ENCODE data around the gene SLC33A1.
"Not testable (repeated sequence)": the region's sequence is repeated elsewhere in the genome, so short reads cannot be mapped to it uniquely, and the experiment has no call there.

The SLC33A1 gene

GRCh38 chr3:155861476-155862183, 7.4 kb upstream of the SLC33A1 start:
- no peak for DNase-seq

GRCh38 chr3:155860424-155860823, 6.2 kb upstream of the SLC33A1 start:
- not testable (repeated sequence) for DNase-seq

- no peak for DNase-seq
These were observed 5.6 kb upstream of the SLC33A1 start for GRCh38 chr3:155859859-155860258.

GRCh38 chr3:155853214-155854140, 750 bp downstream of the SLC33A1 start:
- peak; percentile 52 for DNase-seq

- DNase-seq: peak; percentile 37
These were observed 1.9 kb downstream of the SLC33A1 start for GRCh38 chr3:155852341-155852740.

GRCh38 chr3:155849404-155849803, 4.8 kb downstream of the SLC33A1 start:
- not testable (repeated sequence) for DNase-seq

GRCh38 chr3:155847993-155848392, 6.2 kb downstream of the SLC33A1 start:
- DNase-seq: no peak

- DNase-seq: no peak
These were observed 8.1 kb downstream of the SLC33A1 start for GRCh38 chr3:155846119-155846518.

- DNase-seq: no peak
These were observed 10.7 kb downstream of the SLC33A1 start for GRCh38 chr3:155843569-155843968.

- no peak for DNase-seq
These were observed 18.7 kb downstream of the SLC33A1 start for GRCh38 chr3:155835341-155836071.

GRCh38 chr3:155828490-155829098, 25.6 kb downstream of the SLC33A1 start:
- not testable (repeated sequence) for DNase-seq

- DNase-seq: no peak
These were observed 39.1 kb downstream of the SLC33A1 start for GRCh38 chr3:155815030-155815545.

GRCh38 chr3:155813224-155813623, 41.0 kb downstream of the SLC33A1 start:
- not testable (repeated sequence) for DNase-seq

GRCh38 chr3:155809181-155809580, 45.0 kb downstream of the SLC33A1 start:
- DNase-seq: peak; percentile 9

- no peak for DNase-seq
These were observed 46.4 kb downstream of the SLC33A1 start for GRCh38 chr3:155807823-155808222.

GRCh38 chr3:155805802-155806618, 48.2 kb downstream of the SLC33A1 start, which contains the start of gene C3orf33:
Gene C3orf33 (minus strand): TSS chr3:155806278. CDS start chr3:155806252, 26 bp downstream.
- DNase-seq: peak; percentile 81

- peak; percentile 5 for DNase-seq
These were observed 48.9 kb downstream of the SLC33A1 start for GRCh38 chr3:155805204-155805801.

GRCh38 chr3:155804323-155804722, 49.9 kb downstream of the SLC33A1 start:
- no peak for DNase-seq

GRCh38 chr3:155792532-155792931, 61.7 kb downstream of the SLC33A1 start:
- no peak for DNase-seq

- DNase-seq: peak; percentile 9
These were observed 63.0 kb downstream of the SLC33A1 start for GRCh38 chr3:155791190-155791589.
